ENCODE measurements around the gene RECK.
"Not testable (repeated sequence)": the region's sequence is repeated elsewhere in the genome, so short reads cannot be mapped to it uniquely, and the experiment has no call there.

GRCh38 chr9:36159509-36159908, 122.8 kb downstream of the RECK start:
- not testable (repeated sequence) for TF ChIP-seq POLR2A (IDR thresholded peaks at IDR 0.05; ENCODE audit: low read length); GATA1 (IDR thresholded peaks at IDR 0.05; ENCODE audit: low read depth, low read length)
